SK-N-SH treated with all-trans-retinoic acid at 6 μM for 48 hours (cell line): ENCODE measurements around the gene CYP4F2.

Experiments used
- ESRRG ChIP-seq: fragments of 250-450 bp; sonication (Bioruptor Pico); IDR thresholded peaks from 2 replicates; pipeline ENCODE4 v1.6.1; 2021; ENCODE audit warnings: mild to moderate bottlenecking
- RARB ChIP-seq: fragments of 250-450 bp; sonication (Bioruptor Pico); IDR thresholded peaks from 2 replicates; pipeline ENCODE4 v1.8.0; 2021; ENCODE audit warnings: mild to moderate bottlenecking, moderate library complexity
- TOX ChIP-seq: fragments of 250-450 bp; sonication (Bioruptor Pico); IDR thresholded peaks from 2 replicates; pipeline ENCODE4 v1.8.0; 2021; ENCODE audit warnings: mild to moderate bottlenecking, moderate library complexity, borderline replicate concordance
- ZFP3 ChIP-seq: fragments of 250-450 bp; sonication (Bioruptor Pico); IDR thresholded peaks from 2 replicates; pipeline ENCODE4 v1.5.0; 2020; ENCODE audit warnings: mild to moderate bottlenecking, moderate library complexity
- ZNF565 ChIP-seq: fragments of 450-650 bp; formaldehyde crosslinking; conservative IDR thresholded peaks from 2 replicates; pipeline ENCODE4 v1.5.0; 2020; ENCODE audit warnings: low read depth, mild to moderate bottlenecking, moderate library complexity

- TF ChIP-seq ZNF565 (CRISPR knock-in tag) (no peak), ESRRG (CRISPR knock-in tag) (no peak), ZFP3 (CRISPR knock-in tag) (no peak), RARB (CRISPR knock-in tag) (no peak), TOX (CRISPR knock-in tag) (no peak)
Observed at GRCh38 chr19:15846923-15847322, 51.0 kb downstream of the CYP4F2 start.
